GM18951 (cell line): ENCODE measurements around the gene PRDM15.

Experiments used
- POLR2A ChIP-seq: IDR thresholded peaks from 4 replicates; pipeline ENCODE4 v1.6.1; 2011; ENCODE audit warnings: mild to moderate bottlenecking; ENCODE audit not compliant: insufficient read length, insufficient read depth; ENCODE audit errors: extremely low read depth
- in situ Hi-C: fragments of 300-500 bp; cut with MboI; formaldehyde crosslinking; loops from one replicate; pipeline ENCODE4 v1.12.0; 2022; ENCODE audit warnings: low sequenced_read_pairs, mixed read lengths, inconsistent platforms; ENCODE audit not compliant: unreplicated experiment

The PRDM15 gene

DNA sequence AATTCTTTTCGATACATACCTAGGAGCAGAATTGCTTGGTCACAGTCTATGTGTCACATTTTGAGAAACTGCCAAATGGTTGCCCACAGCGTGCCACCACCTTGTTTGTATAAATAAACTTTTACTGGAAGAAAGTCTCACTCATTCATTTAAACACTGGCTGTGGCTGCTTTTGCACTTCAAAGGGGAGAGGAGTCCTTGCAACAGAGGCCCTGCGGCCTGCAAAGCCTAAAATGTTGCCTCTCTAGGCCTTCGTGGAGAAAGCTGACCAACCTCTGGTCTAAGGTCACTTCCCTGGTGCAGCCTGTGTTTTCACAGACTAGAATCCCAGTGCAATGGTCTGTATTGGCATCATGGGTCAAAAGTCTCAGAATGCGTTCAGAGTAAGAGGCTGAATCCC is 120.6 kb downstream of the PRDM15 start:
- TF ChIP-seq POLR2A = no peak
- in situ Hi-C loops = no loop called here

GRCh38 chr21:41755934-41756773 is 123.0 kb downstream of the PRDM15 start:
- in situ Hi-C loops = no loop called here
- no peak for TF ChIP-seq POLR2A

DNA sequence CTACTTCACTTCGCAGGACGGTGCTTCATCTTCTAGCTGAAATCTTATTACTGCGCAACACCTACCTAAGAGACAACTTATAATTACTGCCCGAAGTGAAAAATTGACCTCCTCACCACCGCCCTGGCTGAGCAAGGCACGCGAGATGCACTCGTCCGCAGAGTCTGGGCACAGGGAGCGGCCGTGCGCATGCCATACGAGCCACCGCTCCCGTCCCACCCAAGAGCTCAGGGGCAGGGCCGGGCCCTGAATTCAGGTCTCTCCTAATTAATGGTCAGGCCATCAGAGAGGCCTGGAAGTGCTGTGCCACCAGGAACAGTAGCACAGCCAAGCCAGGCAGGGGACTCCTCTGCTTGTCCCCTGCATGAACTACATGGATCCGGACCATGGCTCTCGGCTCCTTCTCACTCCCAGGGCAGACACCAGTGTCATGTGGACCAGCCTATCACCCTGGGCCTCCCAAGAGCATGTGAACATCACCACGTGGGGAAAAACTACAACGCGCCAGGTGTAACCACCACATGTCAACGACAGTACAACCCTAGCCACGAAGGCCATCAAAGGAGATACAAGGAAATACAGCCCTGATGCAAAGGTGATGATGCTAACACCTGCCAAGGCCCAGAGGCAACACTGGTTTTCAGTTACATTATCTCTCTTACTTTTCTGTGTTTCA is 123.7 kb downstream of the PRDM15 start:
- no peak for TF ChIP-seq POLR2A
- in situ Hi-C loops = no loop called here

- in situ Hi-C loops = no loop called here
- no peak for TF ChIP-seq POLR2A
Measured at GRCh38 chr21:41754479-41754891, 124.7 kb downstream of the PRDM15 start.

- in situ Hi-C loops = no loop called here
- TF ChIP-seq POLR2A = no peak
Measured at GRCh38 chr21:41753006-41753898, 125.9 kb downstream of the PRDM15 start.

DNA sequence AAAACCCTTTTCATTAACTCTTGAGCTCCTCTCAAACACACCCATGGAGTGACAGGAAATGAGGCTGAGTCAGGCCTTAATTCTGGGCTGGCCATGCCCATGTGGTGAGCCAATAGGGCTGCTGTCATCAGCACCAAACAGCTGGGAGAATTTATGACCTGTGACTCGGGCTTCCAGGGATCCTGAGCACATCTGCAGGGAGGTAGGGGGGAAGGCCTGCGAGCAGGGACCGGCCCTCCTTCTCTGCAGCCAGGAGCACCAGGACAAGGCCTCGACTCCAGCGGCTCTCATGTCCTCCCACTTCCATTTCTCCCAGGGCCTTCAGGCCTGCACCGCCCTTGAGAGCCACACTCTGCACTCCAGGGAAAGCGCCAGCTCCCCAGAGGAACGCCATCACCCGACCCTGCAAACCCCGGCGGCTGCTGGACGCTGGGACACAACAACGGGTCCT is 126.9 kb downstream of the PRDM15 start:
- no peak for TF ChIP-seq POLR2A
- in situ Hi-C loops = no loop called here

DNA sequence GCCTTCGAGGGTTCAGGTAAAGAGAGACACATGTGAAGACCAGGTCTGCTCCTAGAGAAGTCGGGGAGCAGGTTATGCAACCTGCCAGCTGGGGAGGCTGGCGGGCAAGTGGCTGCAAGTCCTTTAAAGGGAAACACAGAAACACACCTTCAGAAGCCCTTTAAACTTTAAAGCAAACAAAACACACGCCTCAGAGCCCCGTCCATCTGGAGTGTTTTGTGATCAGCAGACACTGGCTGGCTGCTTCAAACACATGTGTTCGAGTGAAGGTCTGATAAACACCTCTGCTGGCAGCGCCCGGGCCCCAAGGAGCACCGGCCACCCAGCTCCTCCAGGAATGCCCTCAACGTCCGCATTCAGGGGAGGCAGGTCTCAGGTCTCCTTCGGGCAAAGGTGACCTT is 127.5 kb downstream of the PRDM15 start:
- TF ChIP-seq POLR2A = no peak
- in situ Hi-C loops = no loop called here

DNA sequence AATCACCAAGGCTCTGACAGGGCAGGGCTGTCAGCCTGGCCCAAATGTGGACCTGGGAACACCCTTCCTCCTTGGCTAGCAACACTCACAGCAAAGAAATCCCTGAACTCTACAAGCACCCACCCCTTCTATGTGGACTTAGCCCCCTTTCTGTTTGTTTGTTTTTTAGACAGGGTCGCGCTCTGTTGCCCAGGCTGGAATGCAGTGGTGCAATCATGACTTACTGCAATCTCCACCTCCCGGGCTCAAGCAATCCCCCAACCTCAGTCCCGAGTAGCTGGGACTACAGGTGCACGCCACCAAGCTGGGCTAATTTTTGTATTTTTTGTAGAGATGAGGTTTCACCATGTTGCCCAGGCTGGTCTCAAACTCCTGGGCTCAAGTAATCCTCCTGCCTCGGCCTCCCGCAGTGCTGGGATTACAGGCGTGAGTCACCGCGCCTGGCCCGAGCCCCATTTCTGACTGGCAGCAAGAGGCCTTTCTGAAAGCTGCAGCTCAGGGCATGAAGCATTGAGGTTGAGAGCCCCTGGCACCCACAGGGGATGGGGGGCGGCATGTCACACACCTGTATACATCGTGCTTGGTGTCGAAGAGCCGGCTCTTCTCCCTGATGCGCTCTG is 128.5 kb downstream of the PRDM15 start:
- in situ Hi-C loops = no loop called here
- no peak for TF ChIP-seq POLR2A

- TF ChIP-seq POLR2A = no peak
- in situ Hi-C loops = no loop called here
Measured at GRCh38 chr21:41750051-41750450, 129.1 kb downstream of the PRDM15 start.

DNA sequence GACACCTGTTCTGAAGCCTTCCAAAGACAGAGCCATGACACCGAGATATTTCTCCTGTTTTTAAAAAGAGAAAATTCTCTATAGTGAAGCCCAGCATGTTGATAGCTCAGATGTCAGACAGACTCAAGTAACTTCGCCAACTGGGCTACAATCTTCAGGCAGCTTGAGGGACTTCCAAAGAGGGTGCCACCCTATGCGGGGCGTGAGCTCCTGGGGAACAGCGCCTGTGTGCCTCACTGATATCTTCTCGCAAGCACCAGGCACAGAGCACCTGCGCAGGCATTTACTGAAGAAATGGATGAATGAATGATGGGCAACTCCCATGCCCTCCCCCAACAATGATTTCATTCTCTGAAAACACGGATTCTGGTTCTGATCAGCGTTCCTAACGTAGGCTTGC is 129.9 kb downstream of the PRDM15 start:
- TF ChIP-seq POLR2A = no peak
- in situ Hi-C loops = no loop called here
